Neural progenitor cell (in vitro differentiated cells): ENCODE data around the gene SH3GLB1.

Experiments used
- EZH2 ChIP-seq: fragments of 200-600 bp; sonication (generic); IDR thresholded peaks from 2 replicates; pipeline ENCODE4 v1.6.1; 2017; ENCODE audit warnings: antibody characterized with exemption, mild to moderate bottlenecking, moderate library complexity
- TF ChIP-seq, protein P1 (sequence below): fragments of 200-600 bp; sonication (generic); IDR thresholded peaks from 2 replicates; pipeline ENCODE4 v1.5.1; 2017; ENCODE audit warnings: antibody characterized with exemption, mild to moderate bottlenecking

DNA sequence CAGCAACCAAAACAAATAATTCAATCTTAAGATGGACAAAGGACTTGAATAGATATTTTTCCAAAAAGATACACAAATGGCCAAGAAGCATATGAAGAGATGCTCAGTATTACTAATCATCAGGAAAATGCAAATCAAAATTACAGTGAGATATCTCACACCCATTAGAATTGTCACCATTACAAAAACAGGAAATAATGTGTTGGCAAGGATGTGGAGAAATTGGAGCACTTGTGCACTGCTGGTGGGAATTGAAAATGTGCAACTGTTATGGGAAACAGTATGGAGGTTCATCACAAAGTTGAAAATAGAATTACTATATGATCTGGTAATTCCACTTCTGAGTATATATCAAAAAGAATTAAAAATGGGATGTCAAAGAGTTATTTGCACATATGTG, 83.2 kb downstream of the SH3GLB1 start:
- TF ChIP-seq, protein P1, sequence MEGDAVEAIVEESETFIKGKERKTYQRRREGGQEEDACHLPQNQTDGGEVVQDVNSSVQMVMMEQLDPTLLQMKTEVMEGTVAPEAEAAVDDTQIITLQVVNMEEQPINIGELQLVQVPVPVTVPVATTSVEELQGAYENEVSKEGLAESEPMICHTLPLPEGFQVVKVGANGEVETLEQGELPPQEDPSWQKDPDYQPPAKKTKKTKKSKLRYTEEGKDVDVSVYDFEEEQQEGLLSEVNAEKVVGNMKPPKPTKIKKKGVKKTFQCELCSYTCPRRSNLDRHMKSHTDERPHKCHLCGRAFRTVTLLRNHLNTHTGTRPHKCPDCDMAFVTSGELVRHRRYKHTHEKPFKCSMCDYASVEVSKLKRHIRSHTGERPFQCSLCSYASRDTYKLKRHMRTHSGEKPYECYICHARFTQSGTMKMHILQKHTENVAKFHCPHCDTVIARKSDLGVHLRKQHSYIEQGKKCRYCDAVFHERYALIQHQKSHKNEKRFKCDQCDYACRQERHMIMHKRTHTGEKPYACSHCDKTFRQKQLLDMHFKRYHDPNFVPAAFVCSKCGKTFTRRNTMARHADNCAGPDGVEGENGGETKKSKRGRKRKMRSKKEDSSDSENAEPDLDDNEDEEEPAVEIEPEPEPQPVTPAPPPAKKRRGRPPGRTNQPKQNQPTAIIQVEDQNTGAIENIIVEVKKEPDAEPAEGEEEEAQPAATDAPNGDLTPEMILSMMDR, result no peak
- TF ChIP-seq EZH2, result no peak
